Measurements from ENCODE around the gene FYN.
"Not testable (repeated sequence)": the region's sequence is repeated elsewhere in the genome, so short reads cannot be mapped to it uniquely, and the experiment has no call there.

FYN gene

DNA sequence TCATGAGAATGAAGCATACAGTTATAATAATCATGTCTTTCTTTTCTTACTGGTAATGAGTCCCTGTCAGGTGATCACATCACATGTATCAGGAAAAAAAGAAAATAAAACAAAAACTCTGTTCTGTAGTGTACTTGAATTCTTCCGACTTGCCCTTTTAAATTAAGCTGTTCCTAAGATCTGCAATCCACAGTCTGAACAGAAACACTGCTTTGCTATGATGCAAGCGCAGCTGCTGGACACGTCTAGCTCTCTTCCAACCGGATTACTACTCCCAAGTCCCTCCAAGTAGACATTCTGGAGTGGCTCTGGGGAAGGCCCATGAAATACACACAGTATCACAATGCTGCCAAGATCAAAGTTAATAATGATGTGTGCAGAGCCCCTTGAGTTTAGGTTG lies 83.7 kb downstream of the FYN start:
- peak; percentile 71 for DNase-seq (ENCODE audit: low read depth)

DNA sequence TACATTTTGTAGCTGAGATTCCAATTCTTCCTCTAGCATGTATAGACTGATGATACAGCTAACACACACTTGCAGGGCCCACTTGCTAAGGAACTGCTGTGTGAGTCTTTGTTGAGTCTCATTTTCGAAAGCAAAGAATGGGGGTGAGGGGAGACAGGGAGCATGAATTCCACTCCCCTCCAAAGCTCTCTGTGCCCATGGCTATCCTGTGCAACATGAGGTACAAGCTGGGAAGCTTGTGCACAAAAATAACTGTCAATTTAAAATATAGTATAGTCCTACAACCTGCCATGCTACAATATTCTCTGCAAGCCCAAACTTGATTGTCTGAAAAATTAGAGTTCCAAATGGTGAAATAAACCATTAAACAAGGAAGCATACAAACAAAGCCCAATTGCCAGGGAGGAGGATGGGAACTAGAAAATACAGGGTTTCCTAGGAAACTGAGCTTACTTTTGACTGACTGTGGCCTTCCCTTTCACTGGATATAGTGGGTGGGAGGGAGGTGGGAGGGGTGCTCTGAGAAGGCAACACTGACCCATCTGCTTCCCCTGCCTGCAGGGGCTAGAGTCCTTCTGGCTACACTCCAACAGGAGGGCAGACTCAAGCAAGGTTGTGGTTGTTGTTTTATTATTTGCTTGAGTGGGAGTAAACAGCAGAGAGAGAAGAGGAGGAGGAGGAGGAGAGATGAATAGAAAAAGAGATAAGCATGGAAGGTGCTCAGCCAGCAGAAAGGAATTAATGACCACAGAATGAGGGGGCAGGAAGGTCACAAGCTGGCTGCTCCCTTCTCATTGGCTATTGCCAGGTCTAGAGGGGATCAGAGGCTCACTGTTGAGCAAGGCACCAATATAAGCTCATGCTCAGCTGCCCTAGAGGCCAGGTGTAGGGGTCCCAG lies 84.6 kb downstream of the FYN start:
- DNase-seq (ENCODE audit: low read depth): no peak

DNA sequence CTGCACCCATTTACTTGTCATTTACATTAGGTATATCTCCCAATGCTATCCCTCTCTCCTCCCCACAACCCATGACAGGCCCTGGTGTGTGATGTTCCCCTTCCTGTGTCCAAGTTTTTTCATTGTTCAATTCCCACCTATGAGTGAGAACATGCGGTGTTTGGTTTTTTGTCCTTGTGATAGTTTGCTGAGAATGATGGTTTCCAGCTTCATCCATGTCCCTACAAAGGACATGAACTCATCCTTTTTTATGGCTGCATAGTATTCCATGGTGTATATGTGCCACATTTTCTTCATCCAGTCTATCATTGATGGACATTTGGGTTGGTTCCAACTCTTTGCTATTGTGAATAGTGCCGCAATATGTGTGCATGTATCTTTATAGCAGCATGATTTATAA lies 87.1 kb downstream of the FYN start:
- DNase-seq (ENCODE audit: low read depth): not testable (repeated sequence)

DNA sequence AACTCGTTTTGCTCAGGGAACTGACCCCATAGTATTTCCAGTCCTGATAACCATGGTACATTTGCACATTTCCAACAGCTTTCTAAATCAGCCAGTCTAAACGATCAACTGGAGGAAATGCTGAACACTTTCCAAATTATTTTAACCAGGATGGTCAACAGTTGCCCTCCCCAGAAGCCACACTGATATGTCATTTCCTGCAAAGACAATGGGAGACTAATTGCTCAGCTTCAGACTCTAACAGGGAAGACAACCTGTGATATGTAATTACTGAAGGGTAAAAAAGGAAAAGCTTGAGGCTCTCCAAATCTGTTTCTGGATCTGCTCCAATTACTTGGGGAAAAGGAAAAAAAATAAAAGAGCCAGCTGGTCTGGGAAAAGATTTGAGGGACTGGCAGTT lies 88.8 kb downstream of the FYN start:
- no peak for DNase-seq (ENCODE audit: low read depth)

DNA sequence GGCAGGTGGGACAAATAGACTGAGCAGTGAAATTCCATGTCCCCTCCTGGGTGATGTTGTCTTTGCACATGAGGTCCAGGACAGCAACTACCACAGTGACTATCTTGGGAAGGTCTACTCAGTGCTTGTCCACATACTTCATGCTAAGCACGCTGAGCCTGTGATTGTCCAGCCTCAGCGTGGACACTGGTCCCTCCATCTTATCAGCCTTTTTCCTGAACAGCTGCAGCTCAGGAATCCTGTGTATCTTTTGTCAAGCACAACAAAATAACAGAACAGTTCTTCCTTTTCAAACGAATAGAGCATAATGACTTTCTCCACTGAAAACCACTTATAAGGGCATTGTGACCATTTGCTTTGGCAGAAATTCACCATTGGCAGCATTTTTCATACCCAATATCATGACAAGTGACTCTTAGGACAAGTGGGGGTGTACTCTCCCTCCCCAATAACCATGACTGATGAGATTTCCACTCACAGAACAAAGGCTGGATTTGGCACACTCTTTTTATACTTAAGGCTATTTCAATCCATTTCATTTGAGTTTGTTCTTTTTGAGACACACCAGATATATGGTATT lies 90.3 kb downstream of the FYN start:
- DNase-seq (ENCODE audit: low read depth): no peak

DNA sequence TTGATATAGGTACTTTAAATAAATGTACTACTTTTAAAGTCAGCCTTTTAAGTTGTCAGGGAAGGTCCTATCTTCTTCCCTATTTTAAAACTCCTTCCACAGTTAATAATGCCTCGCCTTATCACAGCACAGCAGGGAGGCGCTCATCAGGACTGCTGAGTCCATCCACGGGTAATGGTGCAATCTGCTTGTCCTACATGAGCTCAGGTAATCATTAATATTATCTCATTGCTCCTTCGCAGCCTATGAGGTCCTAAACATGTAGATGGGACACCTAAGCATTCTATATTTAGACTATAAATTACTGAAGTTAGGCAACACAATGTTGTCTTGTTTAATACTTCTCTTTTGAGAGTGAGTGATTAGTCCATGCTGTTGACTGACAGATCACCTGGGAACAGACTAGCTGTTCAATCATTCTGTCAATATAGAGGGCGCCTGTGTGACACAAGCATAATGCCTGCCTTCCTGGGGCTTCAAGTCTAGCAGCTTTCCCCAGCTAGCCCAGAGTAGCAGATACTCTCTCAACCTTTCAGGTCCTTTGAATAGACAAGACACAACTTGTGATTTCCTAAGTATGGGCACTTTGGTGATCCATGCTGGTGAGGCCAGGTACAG lies 91.0 kb downstream of the FYN start:
- DNase-seq (ENCODE audit: low read depth): no peak

DNA sequence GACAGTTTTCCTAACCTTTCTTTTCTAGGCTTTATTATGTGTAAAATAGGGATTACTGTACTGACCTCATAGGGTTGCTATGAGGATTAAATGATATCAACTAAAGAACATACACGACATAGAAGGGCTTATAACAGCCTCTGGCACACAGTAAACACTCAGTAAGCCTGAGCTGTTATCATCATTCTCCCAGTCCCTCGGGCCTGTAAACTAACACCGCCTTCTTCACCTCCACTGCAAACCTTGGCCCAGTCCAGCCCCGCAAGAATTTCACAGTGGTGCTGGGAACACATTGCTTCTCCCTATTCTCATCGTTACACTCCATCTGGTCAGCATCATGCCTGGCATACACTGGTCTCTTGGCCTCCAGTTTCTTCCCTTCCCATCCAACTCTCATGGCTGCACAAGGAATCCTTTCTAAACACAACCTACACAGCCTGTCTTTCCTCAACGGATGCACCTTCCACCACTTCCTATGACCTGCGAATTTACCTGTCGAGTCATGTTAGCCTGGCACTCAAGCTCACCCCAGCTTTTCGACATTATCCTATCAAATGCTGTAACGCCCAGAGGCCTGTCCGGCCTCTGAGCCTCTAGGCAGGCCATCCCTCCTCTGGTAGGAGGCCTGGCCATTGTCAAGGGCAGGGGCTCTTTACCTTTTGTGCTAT lies 92.1 kb downstream of the FYN start:
- peak; percentile 83 for DNase-seq (ENCODE audit: low read depth)

DNA sequence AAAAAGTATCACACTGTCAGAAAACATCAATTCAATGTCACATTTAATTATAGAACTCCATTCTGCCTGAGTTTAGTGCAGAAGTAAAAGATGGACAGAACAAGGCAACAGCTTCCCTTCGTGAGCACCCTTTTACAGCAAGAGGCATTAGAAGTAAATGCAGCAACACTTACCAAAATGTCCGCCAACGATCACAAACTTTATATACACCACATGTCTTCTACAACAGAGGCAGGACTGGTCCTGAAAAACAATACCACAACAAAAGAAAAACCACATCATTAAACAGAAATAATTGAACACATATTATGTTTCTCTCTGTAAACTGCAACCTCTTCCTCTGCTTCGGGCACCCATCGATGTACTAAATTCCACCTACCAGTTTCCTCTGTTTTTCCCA lies 92.9 kb downstream of the FYN start:
- peak; percentile 52 for DNase-seq (ENCODE audit: low read depth)

DNA sequence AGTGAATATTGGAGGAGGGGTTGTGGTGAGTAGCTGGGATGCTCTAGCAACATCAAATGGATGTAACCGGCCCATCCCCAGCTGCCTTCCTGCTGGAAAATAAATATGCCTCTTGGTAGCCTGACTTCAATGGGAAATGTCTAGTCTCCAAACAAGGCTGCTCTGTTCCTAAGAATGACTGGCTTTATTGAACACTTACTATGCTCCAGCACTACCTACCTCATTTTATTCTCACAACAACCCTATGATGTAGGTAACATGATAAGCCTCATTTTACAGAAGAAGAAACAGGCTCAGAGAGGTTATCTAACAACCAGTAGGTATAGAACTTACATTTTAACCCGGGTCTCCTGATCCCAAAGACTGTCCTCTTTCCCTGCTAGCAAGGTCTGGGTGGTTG lies 93.6 kb downstream of the FYN start:
- no peak for DNase-seq (ENCODE audit: low read depth)

DNA sequence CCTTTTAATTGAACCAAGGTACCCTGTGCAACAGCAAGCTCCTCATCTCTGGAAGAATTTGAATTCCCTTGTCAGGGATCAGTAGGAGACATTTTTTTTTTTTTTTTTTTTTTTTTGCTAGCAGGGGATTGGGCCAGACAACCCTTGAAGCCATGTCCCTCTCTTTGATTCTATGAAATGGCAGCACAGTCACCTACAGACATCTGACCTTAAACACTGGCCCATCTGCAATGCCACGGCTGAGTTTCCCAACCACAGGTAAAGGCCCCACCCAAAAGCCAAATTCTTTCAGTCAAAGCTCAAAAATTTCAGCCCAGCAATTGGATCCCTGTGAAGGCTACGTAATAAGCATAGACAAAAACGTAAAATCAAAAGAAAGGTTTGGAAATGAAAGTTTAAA lies 94.2 kb downstream of the FYN start:
- no peak for DNase-seq (ENCODE audit: low read depth)

DNA sequence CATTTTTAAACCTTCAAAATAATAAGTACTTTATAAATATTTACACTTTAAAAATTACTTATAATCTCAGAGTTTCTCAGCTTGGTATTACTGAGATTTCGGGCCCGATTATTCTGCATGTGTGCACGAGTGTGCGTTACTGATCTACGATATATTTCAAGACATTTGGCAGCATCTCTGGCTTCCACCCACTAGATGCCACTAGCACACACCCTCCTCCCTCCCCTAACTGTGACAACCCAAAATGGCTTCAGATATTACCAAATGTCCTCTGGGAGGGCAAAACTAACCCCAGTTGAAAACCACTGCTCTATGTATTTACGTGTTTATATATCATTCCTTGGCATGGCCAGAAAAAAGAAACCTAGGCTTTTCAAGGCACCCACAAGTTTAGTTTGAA lies 95.9 kb downstream of the FYN start:
- peak; percentile 42 for DNase-seq (ENCODE audit: low read depth)

DNA sequence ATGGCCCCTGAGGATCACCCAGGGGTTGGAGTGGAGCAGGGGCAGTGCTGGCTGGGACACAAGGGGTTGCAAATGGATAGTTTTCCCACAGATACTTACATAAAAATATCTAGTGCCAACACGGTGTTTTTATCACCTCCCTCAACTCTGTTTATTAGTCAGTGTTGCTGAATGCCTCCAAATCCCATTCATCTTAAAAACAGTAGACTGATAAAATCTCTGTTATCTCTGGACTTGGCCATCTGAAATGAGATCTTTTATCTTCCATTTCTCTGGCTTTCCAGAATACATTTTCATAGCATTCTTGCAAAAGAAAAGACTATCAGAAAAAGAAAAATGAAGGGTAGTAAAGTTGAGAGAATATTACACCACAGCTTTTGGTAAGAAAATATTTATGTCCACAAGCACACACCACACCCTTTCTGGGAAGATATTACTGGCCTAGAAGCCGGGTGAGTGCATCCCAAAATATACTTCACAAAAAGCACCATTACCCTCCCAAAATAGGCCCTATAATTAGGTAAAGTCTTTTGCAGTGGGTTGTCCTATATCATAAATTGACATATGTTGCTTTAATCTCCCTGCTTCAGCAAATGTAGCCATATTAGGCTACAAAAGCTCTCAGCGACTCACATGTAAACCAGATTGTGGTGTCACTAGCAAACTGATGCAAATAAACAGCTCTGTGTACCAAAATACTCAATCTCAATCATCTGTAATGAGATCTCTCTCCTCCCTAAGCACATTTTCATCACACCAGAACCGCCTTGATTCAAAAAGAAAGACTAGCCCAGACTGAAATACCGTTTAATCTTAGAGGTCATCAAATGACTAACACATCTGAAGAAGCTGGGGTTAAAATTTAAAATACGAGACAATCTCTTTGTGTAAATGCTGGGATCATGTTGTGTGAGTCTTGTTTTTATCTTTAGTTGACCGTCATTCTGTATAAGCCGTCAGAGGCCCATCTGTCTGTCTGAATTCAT lies 96.7 kb downstream of the FYN start:
- peak; percentile 33 for DNase-seq (ENCODE audit: low read depth)

DNA sequence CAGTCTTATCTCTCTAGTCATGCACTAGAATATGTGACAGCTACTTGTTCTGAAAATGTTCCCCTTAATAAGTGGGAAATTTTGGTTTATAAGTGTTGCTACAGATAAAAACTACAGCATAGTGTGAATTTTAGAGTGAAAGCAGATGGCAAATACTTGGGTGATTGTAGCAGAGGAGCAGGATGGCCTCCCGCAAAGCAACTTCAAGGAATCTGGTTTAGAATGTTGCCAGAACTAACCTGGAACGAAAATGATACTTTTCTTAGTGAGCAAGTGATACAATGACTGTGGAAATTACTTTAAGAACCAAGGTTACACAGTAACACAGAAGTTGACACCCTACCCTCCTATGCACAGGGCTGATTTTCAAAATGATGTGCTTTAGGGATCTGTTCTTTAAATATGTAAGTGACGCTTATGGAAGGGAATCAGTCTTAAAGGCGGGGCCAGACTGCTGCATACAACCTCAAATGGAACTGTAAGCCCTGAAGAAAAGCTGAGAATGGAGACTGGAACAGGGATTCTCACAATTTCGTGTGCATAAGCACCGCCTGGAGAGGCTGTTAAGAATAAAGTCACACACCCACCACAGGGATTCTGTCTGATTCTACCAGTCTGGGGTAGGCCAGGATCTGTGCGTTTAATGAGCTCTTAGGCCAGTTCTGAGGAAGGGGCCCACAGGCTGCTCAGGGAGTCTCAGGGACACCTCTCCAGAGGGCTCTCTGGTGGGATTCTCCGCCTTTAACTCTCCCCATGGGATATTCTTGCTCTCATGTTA lies 97.9 kb downstream of the FYN start:
- DNase-seq (ENCODE audit: low read depth): peak; percentile 59

DNA sequence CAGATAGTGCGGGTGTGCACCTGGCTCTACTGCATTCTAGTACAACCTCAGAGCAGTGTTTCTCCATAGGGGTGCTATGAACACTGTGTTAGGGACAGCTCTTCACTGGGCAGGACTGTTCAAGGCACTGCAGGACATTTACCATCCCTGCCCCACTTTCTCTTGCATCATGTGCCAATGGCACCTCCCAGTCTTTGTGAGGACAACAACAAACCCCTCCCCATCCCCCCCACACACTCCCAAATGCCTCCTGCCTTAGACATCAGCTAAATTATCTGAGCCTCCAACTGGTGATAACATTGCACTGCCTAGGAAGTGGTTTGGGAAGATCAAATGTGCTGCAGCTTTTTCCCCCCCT lies 98.9 kb downstream of the FYN start:
- peak; percentile 40 for DNase-seq (ENCODE audit: low read depth)

DNA sequence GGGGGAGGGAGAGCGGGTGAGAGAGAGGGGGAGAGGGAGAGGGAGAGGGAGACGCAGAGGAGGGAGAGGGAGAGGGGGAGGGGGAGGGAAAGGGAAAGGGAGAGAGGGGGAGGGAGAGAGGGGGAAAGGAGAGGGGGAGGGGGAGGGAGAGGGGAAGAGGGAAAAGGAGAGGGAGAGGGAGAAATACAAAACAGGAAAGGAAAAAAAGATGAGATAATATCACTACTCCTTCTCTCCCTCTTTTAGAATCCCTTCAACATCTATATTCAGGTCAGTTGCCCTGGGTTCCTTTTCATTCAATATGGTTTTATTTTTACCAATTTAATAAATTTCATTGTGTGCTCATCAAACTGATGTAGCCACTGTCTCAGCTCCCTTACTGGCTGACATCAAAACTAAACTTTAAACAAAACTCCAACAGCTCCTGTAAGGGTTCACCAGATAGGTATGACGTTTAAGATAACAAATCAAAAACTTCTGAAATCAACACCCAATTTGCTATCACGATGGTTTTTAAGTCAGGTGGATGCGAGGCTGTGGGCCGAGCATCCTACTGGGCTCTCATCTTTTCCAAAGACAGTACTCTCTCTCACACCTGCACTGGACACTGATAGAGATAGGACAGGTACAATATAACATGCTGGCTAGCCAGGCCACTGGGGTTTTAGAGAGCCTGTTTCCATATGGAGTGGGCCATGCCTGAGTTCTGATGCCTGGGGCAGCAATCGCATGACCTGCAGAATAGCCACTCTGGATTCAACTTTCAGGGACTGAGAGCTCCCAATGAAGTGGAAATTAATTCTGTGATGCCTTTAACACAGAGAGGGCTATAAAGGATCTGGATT lies 99.5 kb downstream of the FYN start:
- no peak for DNase-seq (ENCODE audit: low read depth)

DNA sequence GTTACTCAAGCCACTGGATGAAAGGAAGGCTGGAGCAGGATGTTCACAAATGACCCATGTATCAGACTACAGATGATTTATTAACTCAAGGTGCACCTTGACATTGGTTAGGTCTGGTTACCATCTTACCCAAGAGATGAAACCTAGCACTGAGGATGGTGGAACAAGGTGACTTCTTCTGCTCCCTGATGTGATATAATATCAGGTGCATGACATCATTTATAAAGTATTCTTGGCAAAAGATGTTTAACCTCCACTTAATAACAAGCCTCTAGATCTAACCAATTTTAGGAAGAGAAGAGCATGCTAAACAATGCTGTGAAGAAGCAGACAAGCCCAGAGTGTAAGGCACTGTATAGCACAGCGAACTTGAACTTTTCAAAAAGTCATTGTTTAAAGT lies 100.9 kb downstream of the FYN start:
- DNase-seq (ENCODE audit: low read depth): no peak

DNA sequence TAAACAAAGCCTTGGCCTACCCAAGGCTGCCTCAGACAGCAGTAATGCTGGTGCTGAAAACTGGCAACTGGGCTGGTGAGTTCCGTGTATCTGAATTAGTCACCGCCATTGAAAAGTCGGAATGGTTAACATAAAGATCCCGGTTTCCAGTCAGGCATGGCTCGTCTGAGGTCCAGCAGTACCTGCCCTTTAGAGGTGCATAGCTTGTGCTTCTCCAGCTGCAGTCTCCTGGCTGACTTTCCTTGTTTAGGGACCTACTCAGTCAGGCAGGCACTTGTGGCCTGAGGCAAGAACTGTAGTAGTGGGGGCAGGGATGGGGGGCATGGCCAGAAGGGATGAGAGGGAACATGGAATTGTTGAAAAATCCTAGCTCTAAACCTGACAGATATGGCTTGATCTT lies 101.6 kb downstream of the FYN start:
- DNase-seq (ENCODE audit: low read depth): no peak

DNA sequence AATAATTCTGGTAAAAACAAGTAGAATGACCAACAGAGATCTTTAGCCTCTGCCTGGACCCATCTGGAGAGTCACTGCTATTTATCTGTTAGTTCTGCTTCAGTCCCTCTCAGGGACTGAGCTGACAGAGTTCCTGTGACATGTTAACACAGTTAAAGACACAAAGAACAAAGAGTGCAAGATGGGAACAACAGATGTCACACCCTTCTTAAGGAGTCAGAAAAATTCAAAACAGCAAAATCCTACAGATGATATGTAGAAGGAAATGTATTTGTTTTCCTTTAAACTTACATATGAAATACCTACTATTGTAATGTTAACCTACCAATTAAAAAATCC lies 102.2 kb downstream of the FYN start:
- DNase-seq (ENCODE audit: low read depth): no peak

DNA sequence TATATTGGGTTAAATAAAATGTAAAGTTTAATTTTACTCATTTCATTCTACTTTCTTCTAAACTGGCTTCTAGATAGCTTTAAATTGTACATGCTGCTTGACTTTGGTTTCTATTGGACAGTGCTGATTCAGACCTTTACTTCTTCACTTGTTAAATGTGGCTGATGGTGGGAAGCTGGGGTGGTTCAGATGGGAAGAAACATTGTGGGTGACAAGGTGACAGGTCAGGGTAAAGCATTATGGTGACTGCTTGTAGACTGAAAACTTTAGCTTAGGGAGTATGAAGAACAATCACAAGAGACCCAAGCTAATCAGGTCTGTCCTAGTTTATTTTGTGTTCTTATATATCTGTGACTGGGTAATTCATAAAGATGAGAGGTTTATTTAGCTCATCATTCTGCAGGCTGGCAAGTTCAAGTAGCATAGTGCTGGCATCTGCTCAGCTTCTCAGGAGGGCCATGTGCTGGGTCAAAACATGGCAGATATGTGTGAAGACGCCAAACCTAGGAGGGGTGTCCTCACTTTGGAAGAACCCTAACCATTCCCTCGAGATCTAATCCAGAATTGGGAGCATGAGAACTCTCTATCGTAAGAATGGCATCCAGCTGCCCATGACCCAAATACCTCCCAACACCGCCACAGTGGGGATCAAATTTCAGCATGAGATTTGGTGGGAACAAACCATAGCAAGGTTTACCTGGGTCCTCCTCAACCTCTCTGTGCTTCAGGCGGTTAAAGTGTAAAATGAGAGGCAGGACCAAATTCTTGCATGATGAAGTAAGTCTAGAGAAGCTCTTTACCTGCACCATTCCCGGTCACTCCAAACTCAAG lies 102.8 kb downstream of the FYN start:
- DNase-seq (ENCODE audit: low read depth): no peak

Data from fibroblast of gingiva (primary cell).